ENCODE results near the gene SETD7.

Gene SETD7

DNA sequence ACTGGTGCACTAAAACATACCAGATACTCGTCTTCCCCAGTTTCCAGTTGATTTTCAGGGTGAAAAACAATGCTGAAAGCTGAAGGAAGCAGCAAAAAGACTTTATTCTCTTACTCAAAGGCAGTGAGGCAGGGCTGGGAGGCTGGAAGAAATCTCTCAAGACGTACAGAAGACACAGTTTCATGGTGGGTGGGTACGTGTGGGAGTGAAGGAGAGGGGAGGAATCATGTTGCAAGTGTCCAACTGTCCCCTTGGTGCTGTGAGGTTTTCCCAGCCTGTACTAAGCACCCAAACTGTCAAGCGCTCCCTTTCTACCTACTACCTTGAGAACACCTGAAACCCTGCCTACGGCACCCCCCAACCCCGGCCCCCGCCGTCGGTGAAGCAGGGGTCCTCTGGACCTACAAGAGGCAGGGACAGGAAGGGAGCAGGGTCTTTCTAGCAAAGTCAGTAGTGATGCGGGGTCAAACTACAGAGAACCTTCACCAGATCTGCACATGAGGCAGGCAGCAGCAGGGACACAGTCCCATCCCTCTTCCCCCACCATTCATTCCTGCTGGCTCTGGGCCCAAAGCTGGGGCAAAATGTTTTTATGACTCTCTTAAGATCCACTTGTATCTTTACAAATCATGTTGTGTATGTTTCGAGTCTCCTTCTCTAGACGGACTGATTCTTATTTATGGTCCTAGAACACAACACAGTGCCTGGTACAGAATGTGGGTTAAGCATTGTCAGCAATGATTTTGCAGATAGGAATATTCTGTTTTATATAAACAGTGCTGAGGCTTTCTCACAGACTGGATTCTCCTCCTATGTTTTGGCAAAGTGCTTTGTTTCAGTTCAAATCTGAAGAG, 2.4 kb upstream of the SETD7 start:
- H3K4me1 ChIP-seq (ENCODE audit: control insufficient read depth, insufficient read depth, low read length) = no peaks in the 10 kb centered on the region
- no peak for DNase-seq (ENCODE audit: low read depth, low spot score)

GRCh38 chr4:139557556-139558110, 1.6 kb upstream of the SETD7 start:
- Histone ChIP-seq H3K4me3 (ENCODE audit: low read length) (no peak overlapping the region; the same call in 1 of the 2 replicates), H3K9me3 (ENCODE audit: control insufficient read depth, insufficient read depth, low read length) (no peaks in the 10 kb centered on the region), H3K27me3 (ENCODE audit: control insufficient read depth, insufficient read depth, low read length) (peaks cover 28% of the 10 kb centered on the region), H3K27ac (ENCODE audit: low read length) (no peak overlapping the region), H3K36me3 (ENCODE audit: control insufficient read depth, insufficient read depth, low read length) (no peaks in the 10 kb centered on the region), H3K4me1 (ENCODE audit: control insufficient read depth, insufficient read depth, low read length) (no peaks in the 10 kb centered on the region)
- no CpG with 5 or more reads among the region's 3 CpGs for WGBS (ENCODE audit: insufficient coverage, insufficient read length)
- DNase-seq (ENCODE audit: low read depth, low spot score) = no peak

More for the DNA sequence above, 2.4 kb upstream of the SETD7 start:
- H3K27ac ChIP-seq (ENCODE audit: low read length) = no peak overlapping the region
- no peak overlapping the region for H3K4me3 ChIP-seq (ENCODE audit: low read length)
- H3K9me3 ChIP-seq (ENCODE audit: control insufficient read depth, insufficient read depth, low read length) = no peaks in the 10 kb centered on the region
- WGBS (ENCODE audit: insufficient coverage, insufficient read length) = no CpG with 5 or more reads among the region's 12 CpGs
- peaks cover 28% of the 10 kb centered on the region for H3K27me3 ChIP-seq (ENCODE audit: control insufficient read depth, insufficient read depth, low read length)
- no peaks in the 10 kb centered on the region for H3K36me3 ChIP-seq (ENCODE audit: control insufficient read depth, insufficient read depth, low read length)

- WGBS (ENCODE audit: insufficient coverage, insufficient read length) = no CpG with 5 or more reads among the region's 58 CpGs
- peaks cover 28% of the 10 kb centered on the region for H3K27me3 ChIP-seq (ENCODE audit: control insufficient read depth, insufficient read depth, low read length)
Measured at GRCh38 chr4:139556724-139557555, 921 bp upstream of the SETD7 start.

GRCh38 chr4:139555705-139556070, 331 bp downstream of the SETD7 start:
- Histone ChIP-seq H3K27ac (ENCODE audit: low read length) (no peak overlapping the region), H3K9me3 (ENCODE audit: control insufficient read depth, insufficient read depth, low read length) (no peaks in the 10 kb centered on the region), H3K4me1 (ENCODE audit: control insufficient read depth, insufficient read depth, low read length) (no peaks in the 10 kb centered on the region), H3K36me3 (ENCODE audit: control insufficient read depth, insufficient read depth, low read length) (no peaks in the 10 kb centered on the region), H3K27me3 (ENCODE audit: control insufficient read depth, insufficient read depth, low read length) (peaks cover 28% of the 10 kb centered on the region), H3K4me3 (ENCODE audit: low read length) (peak overlapping the region; percentile 76; the same call in 1 of the 2 replicates)
- no CpG with 5 or more reads among the region's 49 CpGs for WGBS (ENCODE audit: insufficient coverage, insufficient read length)
- no peak for DNase-seq (ENCODE audit: low read depth, low spot score)

More at GRCh38 chr4:139556724-139557555, 921 bp upstream of the SETD7 start:
- H3K4me1 ChIP-seq (ENCODE audit: control insufficient read depth, insufficient read depth, low read length) = no peaks in the 10 kb centered on the region
- peak overlapping the region; percentile 76 for H3K4me3 ChIP-seq (ENCODE audit: low read length)
- H3K9me3 ChIP-seq (ENCODE audit: control insufficient read depth, insufficient read depth, low read length) = no peaks in the 10 kb centered on the region
- no peak for DNase-seq (ENCODE audit: low read depth, low spot score)
- no peak overlapping the region for H3K27ac ChIP-seq (ENCODE audit: low read length)
- no peaks in the 10 kb centered on the region for H3K36me3 ChIP-seq (ENCODE audit: control insufficient read depth, insufficient read depth, low read length)

DNA sequence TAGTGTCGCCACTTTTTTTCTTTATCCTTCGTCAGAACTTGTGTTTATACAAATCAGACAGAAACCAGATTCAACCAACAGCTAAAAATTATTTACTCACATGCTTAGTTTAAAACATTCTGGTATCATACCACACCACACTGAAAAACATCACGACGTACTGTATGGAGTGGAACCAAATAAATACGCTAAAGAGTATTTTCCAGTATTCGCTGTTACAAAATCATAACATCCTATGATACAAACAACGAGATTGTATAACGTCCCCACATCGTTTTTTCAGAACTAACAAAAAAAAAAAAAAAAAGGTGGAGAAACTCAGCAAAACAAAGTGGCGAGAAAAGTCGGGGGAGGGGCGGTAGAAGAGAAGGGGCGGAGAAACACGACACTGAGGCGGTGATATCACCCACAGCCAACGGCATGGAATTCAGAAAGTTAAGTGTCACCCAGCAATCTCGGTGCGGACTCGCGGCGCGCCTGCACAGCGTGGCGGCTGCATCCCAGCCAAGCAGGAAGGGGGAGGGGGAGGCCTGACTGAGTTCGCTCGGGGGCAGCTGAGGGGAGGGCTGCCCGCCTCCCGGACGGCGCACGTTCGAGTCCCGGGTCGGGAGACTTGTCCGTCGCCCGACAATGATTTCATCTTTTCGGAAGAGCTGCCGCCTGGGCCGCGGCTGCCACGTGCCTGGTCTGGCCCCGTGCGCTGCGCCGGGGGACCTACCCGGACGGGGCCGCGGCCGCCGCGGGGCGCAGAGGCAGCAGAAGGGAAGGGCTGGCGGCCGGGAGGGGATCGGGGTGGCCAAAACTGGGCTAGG, 920 bp downstream of the SETD7 start:
- peak overlapping the region; percentile 76; the same call in 1 of the 2 replicates for H3K4me3 ChIP-seq (ENCODE audit: low read length)
- peaks cover 28% of the 10 kb centered on the region for H3K27me3 ChIP-seq (ENCODE audit: control insufficient read depth, insufficient read depth, low read length)
- H3K9me3 ChIP-seq (ENCODE audit: control insufficient read depth, insufficient read depth, low read length) = no peaks in the 10 kb centered on the region
- no peaks in the 10 kb centered on the region for H3K36me3 ChIP-seq (ENCODE audit: control insufficient read depth, insufficient read depth, low read length)
- no CpG with 5 or more reads among the region's 57 CpGs for WGBS (ENCODE audit: insufficient coverage, insufficient read length)
- H3K27ac ChIP-seq (ENCODE audit: low read length) = no peak overlapping the region
- no peak for DNase-seq (ENCODE audit: low read depth, low spot score)
- no peaks in the 10 kb centered on the region for H3K4me1 ChIP-seq (ENCODE audit: control insufficient read depth, insufficient read depth, low read length)

DNA sequence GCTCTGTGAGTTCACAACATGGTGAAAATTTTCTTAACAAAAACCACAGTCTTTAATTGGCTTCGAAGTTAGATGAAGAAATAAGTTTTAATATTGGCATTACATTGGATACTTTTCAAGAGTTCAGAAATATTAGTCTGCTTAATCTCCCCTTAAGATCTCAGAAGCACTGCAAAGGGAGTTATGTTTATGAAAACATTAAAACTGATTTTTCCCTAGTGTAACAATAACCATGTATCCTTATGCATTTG, 1.5 kb downstream of the SETD7 start:
- H3K9me3 ChIP-seq (ENCODE audit: control insufficient read depth, insufficient read depth, low read length) = no peaks in the 10 kb centered on the region
- H3K36me3 ChIP-seq (ENCODE audit: control insufficient read depth, insufficient read depth, low read length) = no peaks in the 10 kb centered on the region
- no peak overlapping the region for H3K4me3 ChIP-seq (ENCODE audit: low read length)
- H3K27me3 ChIP-seq (ENCODE audit: control insufficient read depth, insufficient read depth, low read length) = peaks cover 28% of the 10 kb centered on the region
- no CpG with 5 or more reads among the region's 1 CpG for WGBS (ENCODE audit: insufficient coverage, insufficient read length)
- no peak for DNase-seq (ENCODE audit: low read depth, low spot score)
- no peaks in the 10 kb centered on the region for H3K4me1 ChIP-seq (ENCODE audit: control insufficient read depth, insufficient read depth, low read length)
- H3K27ac ChIP-seq (ENCODE audit: low read length) = no peak overlapping the region

GRCh38 chr4:139553751-139554641, 2.0 kb downstream of the SETD7 start:
- WGBS (ENCODE audit: insufficient coverage, insufficient read length) = no CpG with 5 or more reads among the region's 4 CpGs
- H3K36me3 ChIP-seq (ENCODE audit: control insufficient read depth, insufficient read depth, low read length) = no peaks in the 10 kb centered on the region
- no peaks in the 10 kb centered on the region for H3K9me3 ChIP-seq (ENCODE audit: control insufficient read depth, insufficient read depth, low read length)
- no peak for DNase-seq (ENCODE audit: low read depth, low spot score)
- H3K4me1 ChIP-seq (ENCODE audit: control insufficient read depth, insufficient read depth, low read length) = no peaks in the 10 kb centered on the region
- H3K4me3 ChIP-seq (ENCODE audit: low read length) = no peak overlapping the region
- H3K27me3 ChIP-seq (ENCODE audit: control insufficient read depth, insufficient read depth, low read length) = peaks cover 24% of the 10 kb centered on the region
- no peak overlapping the region for H3K27ac ChIP-seq (ENCODE audit: low read length)

GRCh38 chr4:139552517-139553307, 3.3 kb downstream of the SETD7 start:
- H3K27ac ChIP-seq (ENCODE audit: low read length) = no peak overlapping the region
- H3K36me3 ChIP-seq (ENCODE audit: control insufficient read depth, insufficient read depth, low read length) = no peaks in the 10 kb centered on the region
- no peaks in the 10 kb centered on the region for H3K9me3 ChIP-seq (ENCODE audit: control insufficient read depth, insufficient read depth, low read length)
- H3K4me3 ChIP-seq (ENCODE audit: low read length) = no peak overlapping the region
- H3K4me1 ChIP-seq (ENCODE audit: control insufficient read depth, insufficient read depth, low read length) = no peaks in the 10 kb centered on the region
- no CpG with 5 or more reads among the region's 5 CpGs for WGBS (ENCODE audit: insufficient coverage, insufficient read length)
- H3K27me3 ChIP-seq (ENCODE audit: control insufficient read depth, insufficient read depth, low read length) = peaks cover 11% of the 10 kb centered on the region
- no peak for DNase-seq (ENCODE audit: low read depth, low spot score)
